ENCODE data around the gene IGSF5.
A peak's percentile ranks its signal among the peaks of the same experiment; 100 is the strongest.
"Not testable (repeated sequence)": the region's sequence is repeated elsewhere in the genome, so short reads cannot be mapped to it uniquely, and the experiment has no call there.

The IGSF5 gene

GRCh38 chr21:39738566-39738965, 6.4 kb upstream of the IGSF5 start:
- no peak for DNase-seq (ENCODE audit: low read depth)

GRCh38 chr21:39739531-39739930, 5.5 kb upstream of the IGSF5 start:
- not testable (repeated sequence) for DNase-seq (ENCODE audit: low read depth)

GRCh38 chr21:39742561-39742960, 2.4 kb upstream of the IGSF5 start:
- not testable (repeated sequence) for DNase-seq (ENCODE audit: low read depth)

- not testable (repeated sequence) for DNase-seq (ENCODE audit: low read depth)
Measured at GRCh38 chr21:39745332-39745731, 349 bp downstream of the IGSF5 start.

- DNase-seq (ENCODE audit: low read depth): no peak
Measured at GRCh38 chr21:39750670-39751069, 5.7 kb downstream of the IGSF5 start.

- DNase-seq (ENCODE audit: low read depth): no peak
Measured at GRCh38 chr21:39754811-39755210, 9.8 kb downstream of the IGSF5 start.

- no peak for DNase-seq (ENCODE audit: low read depth)
Measured at GRCh38 chr21:39756285-39756684, 11.3 kb downstream of the IGSF5 start.

GRCh38 chr21:39763272-39763970, 18.4 kb downstream of the IGSF5 start:
- DNase-seq (ENCODE audit: low read depth): no peak

- no peak for DNase-seq (ENCODE audit: low read depth)
Measured at GRCh38 chr21:39774227-39774626, 29.2 kb downstream of the IGSF5 start.

- DNase-seq (ENCODE audit: low read depth): no peak
Measured at GRCh38 chr21:39775816-39776215, 30.8 kb downstream of the IGSF5 start.

GRCh38 chr21:39776589-39776988, 31.6 kb downstream of the IGSF5 start:
- DNase-seq (ENCODE audit: low read depth): no peak

- DNase-seq (ENCODE audit: low read depth): no peak
Measured at GRCh38 chr21:39781331-39781730, 36.3 kb downstream of the IGSF5 start.

GRCh38 chr21:39788383-39788782, 43.4 kb downstream of the IGSF5 start:
- DNase-seq (ENCODE audit: low read depth): peak; percentile 23

- DNase-seq (ENCODE audit: low read depth): no peak
Measured at GRCh38 chr21:39796466-39796865, 51.5 kb downstream of the IGSF5 start.

GRCh38 chr21:39799178-39799577, 54.2 kb downstream of the IGSF5 start:
- no peak for DNase-seq (ENCODE audit: low read depth)

GRCh38 chr21:39800311-39800710, 55.3 kb downstream of the IGSF5 start:
- DNase-seq (ENCODE audit: low read depth): no peak

GRCh38 chr21:39802217-39802616, 57.2 kb downstream of the IGSF5 start:
- DNase-seq (ENCODE audit: low read depth): no peak

- DNase-seq (ENCODE audit: low read depth): no peak
Measured at GRCh38 chr21:39803393-39803792, 58.4 kb downstream of the IGSF5 start.

- DNase-seq (ENCODE audit: low read depth): no peak
Measured at GRCh38 chr21:39804240-39804639, 59.3 kb downstream of the IGSF5 start.

GRCh38 chr21:39805983-39806382, 61.0 kb downstream of the IGSF5 start:
- DNase-seq (ENCODE audit: low read depth): no peak

GRCh38 chr21:39807738-39808137, 62.8 kb downstream of the IGSF5 start:
- DNase-seq (ENCODE audit: low read depth): no peak

- DNase-seq (ENCODE audit: low read depth): no peak
Measured at GRCh38 chr21:39809936-39810335, 65.0 kb downstream of the IGSF5 start.

- no peak for DNase-seq (ENCODE audit: low read depth)
Measured at GRCh38 chr21:39812983-39813382, 68.0 kb downstream of the IGSF5 start.

- no peak for DNase-seq (ENCODE audit: low read depth)
Measured at GRCh38 chr21:39818557-39818956, 73.6 kb downstream of the IGSF5 start.

Measured in HS-27A (cell line).